ENCODE data around the gene DDTL.
"Not testable (repeated sequence)": the region's sequence is repeated elsewhere in the genome, so short reads cannot be mapped to it uniquely, and the experiment has no call there.

DDTL gene

DNA sequence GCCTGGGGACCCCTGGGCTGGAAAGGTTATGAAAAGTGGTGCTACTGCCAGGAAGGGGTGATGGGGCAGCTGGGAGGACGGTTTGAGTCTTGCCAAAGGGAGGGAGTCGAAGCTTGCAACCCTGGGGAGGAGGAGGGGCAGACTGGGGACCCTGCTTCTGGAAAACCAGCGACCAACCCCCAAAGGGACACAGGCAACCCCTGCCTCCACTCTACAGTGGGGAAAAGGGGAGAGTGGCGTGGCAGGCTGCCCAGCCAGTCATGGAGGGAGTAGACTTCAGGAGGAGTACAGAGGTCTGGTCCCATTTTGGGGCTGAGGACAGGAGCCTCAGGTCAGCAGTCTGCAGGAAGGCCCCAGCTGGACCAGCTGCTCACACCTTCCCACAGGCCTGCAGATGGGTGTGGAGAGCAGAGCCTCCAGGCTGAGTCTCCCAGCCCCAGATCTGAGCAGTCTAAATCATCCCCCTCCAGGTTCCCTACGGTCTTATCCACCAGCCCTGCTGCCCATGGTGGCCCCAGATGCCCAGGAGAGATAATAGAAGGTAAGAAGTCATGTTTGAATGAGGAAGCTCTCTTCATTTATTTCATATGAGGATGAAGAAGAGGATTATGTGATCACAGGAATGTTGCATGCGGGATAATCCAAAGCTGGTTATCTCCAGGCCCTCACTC, 4.3 kb downstream of the DDTL start:
- no peak for DNase-seq

DNA sequence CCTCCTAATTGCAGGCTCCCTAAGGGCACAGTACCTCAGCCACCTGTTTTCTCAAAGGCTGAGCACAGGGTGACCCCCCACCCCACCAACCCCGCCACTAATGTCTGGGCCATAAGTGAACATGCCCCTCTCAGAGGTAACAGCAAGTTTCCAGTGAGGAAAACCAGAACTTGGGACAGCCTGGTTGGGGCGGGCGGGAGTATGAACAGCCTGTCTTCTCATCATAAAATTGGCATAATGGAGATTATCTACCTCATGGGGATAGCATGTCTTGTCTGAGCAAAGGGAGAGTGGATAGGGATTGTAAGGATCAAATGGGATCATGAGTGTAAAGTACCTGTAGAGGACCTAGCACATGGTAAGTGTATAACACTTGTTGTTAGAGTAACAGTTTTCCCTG, 5.2 kb downstream of the DDTL start:
- DNase-seq: not testable (repeated sequence)

DNA sequence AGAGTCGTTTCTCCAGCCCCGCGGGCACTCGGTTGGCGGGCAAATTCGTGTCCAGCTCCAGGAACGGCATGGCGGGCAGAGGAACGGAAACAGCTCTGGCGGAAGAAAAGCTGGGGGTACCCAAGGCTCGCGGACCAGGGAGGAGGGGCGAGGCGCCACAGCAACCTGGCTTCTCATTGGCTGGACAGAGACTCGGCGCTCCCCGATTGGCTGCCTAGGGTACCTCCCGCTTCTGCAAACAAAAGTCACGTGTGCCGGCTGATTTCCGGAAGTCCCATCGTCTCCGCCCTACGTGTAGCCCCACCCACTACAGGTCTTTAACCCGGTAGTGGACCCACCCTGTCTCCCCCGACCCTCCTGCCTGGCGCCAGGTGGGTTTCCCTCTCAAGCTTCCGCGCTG, 7.7 kb downstream of the DDTL start, which contains the start of gene DDT:
Gene DDT, minus strand, starts transcription at position 97 of the 400 bp plus-strand sequence. Its CDS starts 27 bp downstream, at position 70.
- DNase-seq: not testable (repeated sequence)

DNA sequence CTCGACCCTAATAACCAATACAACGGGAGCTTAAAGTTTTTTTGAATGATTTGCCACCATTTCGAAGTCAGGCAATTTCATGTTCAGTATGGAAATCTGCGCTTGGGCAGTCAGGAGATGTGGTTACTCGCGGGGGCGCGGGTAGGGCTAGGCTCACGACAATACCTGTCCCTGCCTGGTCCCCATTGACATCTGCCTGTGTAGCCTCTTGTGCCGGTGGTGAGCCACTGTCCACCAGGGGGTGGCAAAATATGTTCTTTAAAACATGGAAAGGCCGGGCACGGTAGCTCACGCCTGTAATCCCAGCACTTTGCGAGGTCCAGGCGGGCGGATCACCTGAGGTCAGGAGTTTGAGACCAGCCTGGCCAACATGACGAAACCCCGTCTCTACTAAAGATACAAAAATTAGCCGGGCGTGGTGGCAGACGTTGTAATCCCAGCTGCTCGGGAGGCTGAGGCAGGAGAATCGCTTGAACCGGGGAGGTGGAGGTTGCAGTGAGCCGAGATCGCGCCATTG, 8.2 kb downstream of the DDTL start:
- DNase-seq: not testable (repeated sequence)

DNA sequence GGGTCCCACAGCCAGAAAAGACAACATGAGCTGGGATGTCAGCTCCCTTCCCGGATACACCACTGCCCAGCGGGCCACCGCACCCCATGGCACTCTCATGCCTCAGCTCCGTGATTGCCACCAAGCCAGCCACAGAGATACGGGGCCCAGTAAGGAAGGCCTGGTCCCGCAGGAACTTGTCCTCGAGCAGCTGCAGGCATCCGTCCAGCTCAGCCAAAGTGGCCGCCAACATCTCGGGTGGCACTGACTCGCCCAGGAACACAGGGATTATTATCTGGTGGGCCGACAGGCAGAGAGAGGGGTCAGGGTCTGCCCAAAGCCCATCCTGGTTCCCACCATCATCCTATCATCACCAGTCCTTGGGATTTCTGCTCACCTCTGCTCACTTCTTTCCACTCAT, 10.6 kb downstream of the DDTL start:
- DNase-seq: not testable (repeated sequence)

DNA sequence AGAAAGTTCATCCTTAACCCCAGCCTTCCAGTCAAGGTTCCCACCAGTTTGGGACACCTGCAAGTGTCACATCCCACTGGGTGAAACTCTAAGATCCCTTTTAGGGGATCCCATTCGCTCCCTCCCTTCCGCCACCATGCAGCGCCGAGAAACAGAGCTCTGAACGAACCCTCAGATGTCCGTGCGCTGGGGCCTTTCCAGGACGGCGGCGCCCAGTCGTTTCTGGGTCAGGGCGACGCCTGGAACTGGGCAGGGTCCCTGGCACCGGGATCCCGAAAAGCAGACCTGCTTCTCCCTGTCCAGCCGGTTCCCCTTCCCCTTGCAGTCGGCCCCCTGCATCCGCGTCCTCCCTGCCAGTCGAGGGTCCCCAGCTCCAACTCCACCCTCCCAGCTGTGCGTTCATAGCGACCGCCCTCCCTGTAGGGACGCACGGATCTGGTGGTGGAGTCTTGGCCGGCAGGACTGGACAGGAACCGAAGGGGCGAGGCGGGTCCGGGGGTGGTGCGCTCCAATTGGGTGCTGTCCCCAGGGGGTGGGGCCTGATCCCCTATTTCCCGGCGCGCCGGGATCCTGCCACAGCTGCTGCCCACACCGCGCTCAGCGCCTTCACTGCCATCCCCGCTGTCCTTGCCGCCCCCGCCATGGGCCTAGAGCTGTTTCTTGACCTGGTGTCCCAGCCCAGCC, 13.0 kb downstream of the DDTL start, which contains the start of gene GSTT2:
Gene GSTT2, plus strand, starts transcription at position 578 of the 684 bp plus-strand sequence.
- not testable (repeated sequence) for DNase-seq

DNA sequence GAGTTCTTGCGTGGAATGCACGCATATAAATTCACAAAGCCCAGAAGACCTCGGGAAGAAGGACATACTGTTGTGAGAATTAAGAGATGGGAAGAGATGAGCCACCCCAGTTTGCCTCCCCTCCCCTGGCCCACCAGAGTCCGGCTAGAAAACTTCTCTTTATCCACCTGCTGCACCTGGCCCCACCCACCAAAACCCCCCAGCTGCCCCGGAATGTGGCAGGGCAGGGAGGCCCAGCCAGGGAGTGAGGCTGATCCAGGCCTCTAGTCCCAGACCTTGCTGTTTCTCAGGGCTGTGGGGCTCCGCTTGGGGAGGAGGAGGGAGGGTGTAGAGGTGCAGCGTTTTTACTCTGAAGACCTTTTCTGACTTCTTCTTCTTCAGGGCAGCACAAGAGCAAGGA, 13.9 kb downstream of the DDTL start:
- DNase-seq: not testable (repeated sequence)

DNA sequence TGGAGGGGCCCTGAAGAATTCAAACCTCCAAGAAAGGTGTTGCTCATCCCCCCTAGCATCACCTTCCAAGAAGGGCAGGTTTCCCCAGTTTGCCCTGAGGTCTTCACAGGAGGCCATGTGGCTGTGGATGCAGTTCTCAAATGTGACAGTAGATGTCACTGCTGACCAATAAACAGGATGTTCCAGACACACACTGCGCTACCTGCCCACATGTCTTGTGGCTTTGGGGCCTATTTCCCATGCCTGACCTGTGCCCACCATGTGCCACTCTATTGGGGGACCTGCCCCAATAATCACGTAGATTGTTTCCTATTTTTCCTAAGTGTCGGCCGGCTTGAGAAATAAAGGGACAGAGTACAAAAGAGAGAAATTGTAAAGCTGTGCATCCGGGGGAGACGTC, 17.7 kb downstream of the DDTL start:
- no peak for DNase-seq

DNA sequence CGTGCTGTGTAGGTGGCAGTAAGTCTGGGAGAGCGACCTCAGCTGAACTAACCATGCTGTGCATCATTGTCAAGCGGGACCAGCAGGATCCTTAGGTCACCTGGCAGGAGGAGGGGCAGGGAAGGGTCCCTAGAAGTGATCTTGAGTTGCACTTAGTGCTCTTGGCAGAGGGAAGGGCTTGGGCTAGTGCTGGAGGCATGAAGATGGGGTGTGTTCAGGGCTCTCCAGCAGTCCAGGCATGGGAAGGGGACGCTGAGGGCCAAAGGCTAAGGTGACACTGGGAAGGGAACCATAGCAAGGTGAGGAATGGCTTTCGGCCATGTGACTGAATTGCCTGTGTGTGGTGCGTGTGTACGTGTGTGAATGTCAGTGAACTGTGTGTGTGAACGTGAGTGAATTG, 19.4 kb downstream of the DDTL start:
- DNase-seq: not testable (repeated sequence)

DNA sequence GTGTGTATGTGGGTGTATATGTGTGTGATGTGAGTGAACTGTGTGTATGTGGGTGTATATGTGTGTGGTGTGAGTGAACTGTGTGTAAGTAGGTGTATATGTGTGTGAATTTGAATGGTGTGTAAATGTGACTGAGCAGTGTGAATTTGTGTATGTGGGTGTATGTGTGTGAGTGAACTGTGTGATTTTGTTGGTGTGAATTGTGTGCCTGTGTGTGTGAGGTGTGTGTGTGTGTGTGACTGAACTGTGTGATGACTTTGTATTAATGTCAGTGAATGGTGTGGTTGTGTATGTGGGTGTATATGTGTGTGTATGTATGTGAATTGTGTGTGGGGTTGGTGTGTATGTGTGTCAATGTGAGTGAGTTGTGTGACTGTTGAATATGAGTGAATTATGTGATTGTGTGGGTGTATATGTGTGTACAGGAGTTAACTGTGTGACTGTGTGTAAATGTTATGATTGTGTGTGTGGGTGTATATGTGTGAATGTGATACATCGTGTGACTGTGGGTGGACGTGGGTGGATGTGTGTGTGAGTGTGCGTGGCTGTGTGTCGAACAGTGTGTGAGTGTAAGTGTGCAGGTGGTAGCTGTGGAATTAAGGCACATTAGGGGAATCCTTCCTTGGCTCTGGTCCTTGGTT, 20.0 kb downstream of the DDTL start:
- not testable (repeated sequence) for DNase-seq

DNA sequence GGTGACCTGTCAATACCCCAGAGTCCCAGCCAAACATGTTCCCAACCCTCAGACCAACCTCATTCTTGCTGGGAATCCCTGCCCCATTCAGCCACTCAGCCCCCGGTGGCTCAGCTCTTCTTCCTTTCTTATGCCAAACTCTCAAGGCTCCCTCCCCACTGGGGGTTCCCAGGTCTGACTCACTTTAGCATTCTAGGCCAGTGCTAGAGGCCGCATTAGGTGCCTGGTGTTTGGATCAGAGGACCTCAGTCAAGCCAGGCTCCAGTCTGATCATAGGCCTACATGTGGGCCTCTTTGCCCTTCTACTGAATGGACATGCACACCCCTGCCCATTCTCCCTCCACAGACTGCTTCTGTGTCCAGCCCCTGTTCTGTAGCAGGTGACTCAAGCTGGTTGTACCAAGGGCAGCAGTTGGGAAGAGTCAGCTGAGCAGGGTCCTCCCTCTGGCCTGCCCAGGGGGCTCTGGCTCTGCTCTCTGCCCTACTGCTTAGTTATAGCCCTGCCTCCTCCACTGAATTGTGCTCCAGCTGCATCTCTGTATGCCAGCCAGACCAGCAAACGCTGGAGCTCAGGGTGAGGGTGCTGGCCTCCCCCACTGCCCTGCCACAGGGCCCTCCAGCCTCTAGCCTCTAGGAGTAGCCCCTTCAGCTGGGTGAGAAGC, 23.0 kb downstream of the DDTL start:
- DNase-seq: not testable (repeated sequence)

DNA sequence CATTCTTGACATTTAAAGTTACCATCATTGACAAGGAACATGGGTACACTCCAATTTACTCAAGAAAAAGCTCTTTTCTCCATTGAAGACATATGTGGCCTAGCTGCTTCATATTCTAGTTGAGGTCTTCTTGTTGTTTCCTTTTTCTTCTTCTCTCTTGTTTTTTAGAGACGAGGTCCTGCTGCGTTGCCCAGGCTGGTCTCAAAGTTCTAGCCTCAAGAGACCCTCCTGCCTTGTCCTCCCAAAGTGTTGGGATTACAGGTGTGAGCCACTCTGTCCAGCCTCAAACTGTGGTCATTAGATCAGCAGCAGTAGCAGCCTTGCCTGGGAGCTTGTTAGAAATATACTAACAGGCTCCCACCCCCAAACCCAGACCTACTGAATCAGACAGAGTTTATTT, 26.4 kb downstream of the DDTL start:
- DNase-seq: not testable (repeated sequence)

DNA sequence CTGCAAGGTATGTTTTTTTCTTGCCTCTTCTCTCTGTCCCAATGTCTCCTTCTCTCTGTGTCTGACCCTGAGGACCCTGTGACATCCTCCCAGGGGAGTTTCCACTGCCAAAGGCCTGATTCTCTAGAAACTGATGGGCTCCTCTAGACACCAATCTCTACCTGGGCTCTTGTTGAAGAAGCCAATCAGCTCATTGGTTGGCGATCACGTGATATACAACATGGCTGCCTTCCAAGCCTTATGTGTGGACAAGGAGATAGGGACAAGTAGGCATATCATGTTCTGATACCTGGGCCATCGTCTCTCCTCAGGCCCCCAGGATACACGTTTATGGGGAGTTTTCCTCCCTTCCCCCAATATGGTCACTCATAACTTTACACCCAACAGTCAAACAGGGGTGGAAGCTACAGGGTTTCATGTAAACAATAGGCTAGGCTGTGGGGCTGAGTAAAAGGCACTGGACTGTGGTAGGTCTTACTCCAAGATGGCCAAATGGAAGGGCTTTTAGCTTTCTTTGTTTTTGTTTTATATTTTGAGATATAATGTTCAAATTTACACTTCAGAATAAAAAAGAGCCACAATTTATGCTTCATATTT, 27.0 kb downstream of the DDTL start:
- DNase-seq: not testable (repeated sequence)

DNA sequence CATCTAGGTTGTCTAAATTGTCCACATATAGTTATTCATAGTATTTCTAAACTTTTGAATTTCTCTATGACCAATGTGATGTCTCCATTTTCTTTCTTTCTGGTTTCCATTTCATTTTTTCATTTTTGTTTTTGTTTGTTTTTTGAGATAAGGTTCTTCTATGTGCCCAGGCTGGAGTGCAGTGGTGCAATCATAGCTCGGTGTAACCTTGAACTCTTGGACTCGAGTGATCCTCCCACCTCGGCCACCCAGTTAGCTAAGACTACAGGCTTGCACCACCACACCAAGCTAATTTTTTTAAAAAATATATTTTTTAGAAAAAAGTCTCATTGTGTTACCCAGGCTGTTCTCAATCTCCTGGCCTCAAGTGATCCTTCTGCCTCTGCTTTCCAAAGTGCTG, 30.4 kb downstream of the DDTL start:
- DNase-seq: no peak

DNA sequence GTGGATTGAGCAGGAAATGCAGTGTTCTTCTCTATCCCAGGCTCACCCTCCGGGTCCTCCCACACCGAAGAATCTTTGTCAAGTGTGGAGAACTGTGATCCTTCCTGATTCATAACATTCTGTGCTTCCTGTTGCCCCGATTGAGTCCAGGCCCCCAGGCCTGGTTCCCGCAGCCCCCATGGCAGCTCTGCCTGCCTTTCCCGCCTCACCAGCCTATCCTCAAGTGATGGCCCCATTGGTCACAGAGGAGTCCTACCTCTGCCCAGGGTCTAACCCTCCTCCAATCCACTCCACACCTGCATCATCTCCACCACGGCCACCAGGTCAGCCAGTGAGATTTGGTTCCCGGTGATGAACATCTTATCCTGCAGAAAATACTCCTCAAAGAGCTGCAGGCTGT, 33.1 kb downstream of the DDTL start:
- DNase-seq: not testable (repeated sequence)

DNA sequence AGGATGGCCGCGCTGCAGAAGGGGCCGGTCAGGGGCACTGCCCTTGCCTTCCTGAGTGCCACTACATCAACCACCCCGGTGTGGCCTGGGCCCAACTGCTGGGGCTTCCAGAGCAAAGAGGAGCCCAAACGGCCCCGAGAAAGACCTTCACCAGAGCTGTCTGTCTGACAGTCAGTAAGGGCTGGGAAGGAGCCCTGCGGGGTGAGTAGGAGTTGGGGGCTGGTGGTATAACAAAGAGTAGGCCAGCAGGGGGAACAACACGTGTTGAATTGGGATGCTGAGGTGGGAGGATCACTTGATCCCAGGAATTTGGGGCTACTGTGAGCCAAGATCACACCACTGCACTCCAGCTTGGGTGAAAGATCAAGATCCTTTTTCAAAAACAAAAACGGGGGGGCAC, 34.6 kb downstream of the DDTL start:
- DNase-seq: no peak

DNA sequence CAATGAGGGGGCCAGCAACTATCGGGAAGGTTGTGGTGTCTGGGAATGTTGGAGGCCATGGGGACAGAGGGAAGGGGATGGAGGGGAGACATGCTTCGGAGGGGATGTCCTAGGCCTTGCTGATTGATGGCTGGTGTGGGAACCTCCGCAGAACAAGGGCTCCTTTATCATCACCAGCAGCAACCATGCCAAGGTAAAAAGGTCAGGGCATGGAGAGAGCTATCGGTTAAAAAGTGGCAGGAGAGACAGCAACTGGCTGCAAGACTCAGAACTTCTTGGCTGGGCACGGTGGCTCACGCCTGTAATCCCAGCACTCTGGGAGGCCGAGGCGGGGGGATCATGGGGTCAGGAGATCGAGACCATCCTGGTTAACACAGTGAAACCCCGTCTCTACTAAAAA, 35.6 kb downstream of the DDTL start:
- no peak for DNase-seq

DNA sequence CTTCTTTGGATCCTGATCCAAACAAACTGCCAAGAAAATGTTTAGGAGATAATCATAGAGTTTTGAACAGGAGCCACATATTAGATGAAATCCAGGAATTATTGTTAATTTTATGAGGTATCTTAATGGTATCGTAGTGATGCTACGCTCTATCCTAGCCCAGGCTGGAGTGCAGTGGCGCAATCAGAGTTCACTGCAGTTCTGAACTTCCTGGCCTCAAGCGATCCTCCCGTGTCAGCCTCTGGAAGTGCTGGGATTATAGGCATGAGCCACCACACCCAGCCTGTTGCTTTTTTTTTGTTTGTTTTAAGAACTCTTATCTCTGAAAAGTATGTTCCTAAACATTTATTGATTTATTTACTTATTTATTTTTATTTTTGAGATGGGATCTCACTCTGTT, 36.2 kb downstream of the DDTL start:
- no peak for DNase-seq

DNA sequence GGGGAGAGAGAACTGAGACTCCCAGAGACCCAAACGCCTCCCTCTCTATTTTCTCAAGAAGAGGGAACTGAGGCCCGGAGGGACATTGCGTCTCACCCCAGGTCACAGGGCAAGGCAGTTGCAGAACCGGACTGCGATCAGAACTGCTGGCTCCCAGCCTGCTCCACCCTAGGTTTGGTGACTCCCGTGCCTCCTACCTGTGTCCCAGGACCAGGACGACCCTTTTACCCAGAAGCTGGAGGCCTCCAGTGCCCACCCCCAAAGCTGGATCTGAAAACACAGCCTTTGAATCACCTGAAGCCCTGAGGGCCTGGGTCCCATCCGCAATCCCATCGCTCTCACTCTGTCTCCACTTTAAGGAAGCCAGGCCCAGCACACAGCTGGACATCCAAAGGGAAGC, 37.2 kb downstream of the DDTL start:
- DNase-seq: no peak

DNA sequence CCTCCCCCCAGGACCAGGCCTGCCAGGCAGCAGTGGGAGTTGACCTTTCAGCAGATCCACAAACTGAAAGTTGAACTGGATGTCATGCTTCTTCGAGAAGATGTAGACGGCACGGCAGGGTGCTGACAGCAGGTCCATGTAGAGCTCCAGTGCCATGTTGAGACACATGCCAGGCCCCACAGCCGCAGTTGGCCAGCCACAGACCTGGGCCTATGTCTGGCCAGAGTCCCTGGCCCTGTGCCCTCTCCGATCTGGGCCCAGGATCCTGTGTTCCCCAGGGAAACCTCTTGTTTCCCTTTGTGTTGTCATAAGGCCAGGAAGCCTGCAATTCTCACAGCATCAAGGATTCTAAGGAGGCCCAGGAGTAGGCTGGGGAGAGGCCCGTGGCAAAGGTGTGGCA, 38.5 kb downstream of the DDTL start, which contains the start of gene GSTT4:
Gene GSTT4, minus strand, starts transcription at position 253 of the 400 bp plus-strand sequence. Its CDS starts 97 bp downstream, at position 156.
- DNase-seq: no peak

DNA sequence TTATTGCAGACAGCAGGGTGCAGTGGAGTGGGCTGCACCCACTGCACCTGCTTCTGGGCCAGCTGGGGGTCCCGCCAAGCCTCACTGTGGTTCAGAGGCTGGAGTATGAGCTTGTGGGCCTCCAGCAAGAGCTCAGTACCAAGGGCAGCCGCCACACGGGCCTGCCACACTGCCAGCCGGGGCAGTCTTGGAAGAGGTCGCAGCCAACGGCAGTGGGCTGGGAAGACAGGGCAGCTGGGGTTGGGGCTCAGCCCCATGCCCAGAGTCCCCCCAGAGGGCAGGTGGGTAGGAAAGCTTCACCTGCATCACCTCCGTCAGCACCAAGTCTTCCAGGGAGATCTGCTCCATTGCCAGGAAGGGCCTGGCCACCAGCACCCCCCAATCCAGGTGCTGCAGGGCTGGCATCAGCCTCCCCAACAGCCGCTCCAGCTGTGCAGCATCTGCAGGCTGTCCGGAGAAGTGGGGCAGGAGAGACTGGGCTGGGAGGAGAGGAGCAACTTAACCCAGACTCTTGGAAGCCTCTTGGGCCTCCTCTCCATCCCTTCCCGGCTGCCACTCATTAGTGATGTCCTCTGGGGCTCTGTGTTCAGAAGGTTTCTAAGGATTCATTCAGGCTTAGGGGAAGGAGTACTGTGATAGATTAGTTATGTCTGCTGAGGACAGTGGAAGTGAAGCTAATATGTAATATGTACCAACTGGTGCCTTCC, 39.7 kb downstream of the DDTL start:
- no peak for DNase-seq

DNA sequence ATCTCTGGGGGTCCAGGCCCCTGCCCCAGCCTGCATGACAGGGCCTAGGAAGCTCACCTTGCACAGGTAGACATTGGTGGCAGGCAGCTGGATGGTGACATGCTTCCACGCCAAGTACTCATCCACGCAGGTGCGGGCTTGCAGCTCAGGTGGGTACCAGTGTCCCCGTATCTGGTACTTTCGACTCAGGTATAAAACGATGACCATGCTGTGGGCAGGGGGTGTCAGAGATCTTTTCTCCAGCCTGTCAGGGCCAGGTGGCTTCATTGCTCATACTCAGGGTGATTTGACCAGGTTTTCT, 40.2 kb downstream of the DDTL start:
- DNase-seq: no peak
